KBM-7 (cell line): ENCODE measurements around the gene PDGFRB.
"Not testable (repeated sequence)": the region's sequence is repeated elsewhere in the genome, so short reads cannot be mapped to it uniquely, and the experiment has no call there.

Source experiments
- DNase-seq: peaks from one replicate; pipeline ENCODE4 v3.0.0-alpha.2; 2015
- in situ Hi-C: fragments of 300-500 bp; cut with MboI; formaldehyde crosslinking; loops from 2 replicates; pipeline ENCODE4 v1.14.3; 2020; ENCODE audit warnings: low sequenced_read_pairs, low pct_unique_long_range_greater_than_20kb, mixed read lengths

The PDGFRB gene

DNA sequence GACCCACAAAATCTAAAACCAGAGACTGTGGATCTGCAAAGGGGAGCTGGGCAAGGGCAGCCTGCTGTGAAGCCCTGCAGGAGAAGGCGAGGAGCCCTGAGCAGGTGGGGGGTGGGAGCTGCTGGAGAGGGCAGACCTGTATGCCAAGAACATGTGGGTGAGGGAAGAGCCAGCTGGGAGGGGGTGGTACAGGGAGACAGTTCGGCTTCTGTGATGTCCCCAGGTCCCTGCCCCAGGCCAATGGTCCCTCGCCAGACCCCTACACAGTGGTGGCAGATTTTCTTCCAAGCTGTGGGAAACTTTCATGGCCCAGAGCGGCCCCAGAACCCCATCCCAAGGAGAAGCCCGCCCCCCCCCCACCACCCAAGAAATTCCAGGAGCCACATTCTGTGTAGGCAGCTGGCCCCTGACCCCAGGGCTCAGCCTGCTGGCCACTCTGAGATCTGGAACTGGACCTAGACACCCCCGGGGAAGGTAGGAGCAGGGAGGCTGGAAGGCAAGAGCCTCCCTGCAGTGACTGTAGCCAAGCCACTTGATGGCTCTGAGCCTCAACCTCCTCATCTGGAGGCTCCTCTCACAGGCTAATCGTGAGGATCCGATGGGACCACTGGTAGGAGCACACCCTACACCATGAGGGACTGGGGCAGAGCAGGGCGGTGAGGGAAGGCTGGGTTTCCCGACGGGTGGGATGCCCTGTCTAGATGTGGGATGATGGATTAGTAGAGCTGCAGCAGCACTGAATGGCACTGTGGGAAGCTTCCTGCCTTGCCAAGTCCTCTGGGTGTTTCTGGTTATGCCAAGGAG, 46.7 kb downstream of the PDGFRB start:
- no peak for DNase-seq
- in situ Hi-C loops = no loop called here

- in situ Hi-C loops = no loop called here
Observed at GRCh38 chr5:150107909-150108447, 47.7 kb downstream of the PDGFRB start.

GRCh38 chr5:150106674-150107426, 48.8 kb downstream of the PDGFRB start:
- peak; percentile 82 for DNase-seq
- in situ Hi-C loops = no loop called here

More at GRCh38 chr5:150107909-150108447, 47.7 kb downstream of the PDGFRB start:
- DNase-seq = no peak

DNA sequence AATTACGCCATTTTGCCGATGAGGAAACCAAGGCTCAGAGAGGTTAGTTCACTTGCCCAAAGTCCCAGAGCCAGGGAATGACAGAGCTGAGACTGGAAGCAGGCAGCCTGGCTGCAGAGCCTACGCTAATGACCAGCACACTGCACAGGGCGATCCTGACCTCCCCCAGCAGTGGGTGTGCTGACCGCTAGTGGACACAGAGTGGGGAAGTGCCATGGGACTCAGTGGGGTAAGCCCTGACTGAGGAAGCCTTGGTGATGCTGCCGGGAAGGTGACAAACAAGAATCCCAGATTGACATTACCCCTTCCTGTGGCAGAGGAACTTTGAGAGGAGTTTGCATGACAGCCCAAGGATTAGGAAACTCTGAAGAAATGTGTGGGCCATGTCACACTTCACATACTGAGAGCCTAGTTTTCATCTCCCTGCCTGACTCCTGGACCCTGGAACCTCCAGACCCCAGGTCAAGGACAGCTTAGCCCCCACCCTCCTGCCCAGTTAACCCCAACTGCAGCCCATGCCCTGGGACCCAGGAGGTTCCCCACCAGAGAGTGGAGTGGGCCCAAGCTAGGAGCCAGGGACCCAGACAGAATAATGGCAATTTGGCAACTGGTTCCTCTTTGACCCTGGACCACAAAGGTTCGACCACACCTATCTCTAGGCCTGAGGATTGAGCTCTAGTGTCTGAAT, 49.6 kb downstream of the PDGFRB start:
- DNase-seq = no peak
- in situ Hi-C loops = no loop called here

DNA sequence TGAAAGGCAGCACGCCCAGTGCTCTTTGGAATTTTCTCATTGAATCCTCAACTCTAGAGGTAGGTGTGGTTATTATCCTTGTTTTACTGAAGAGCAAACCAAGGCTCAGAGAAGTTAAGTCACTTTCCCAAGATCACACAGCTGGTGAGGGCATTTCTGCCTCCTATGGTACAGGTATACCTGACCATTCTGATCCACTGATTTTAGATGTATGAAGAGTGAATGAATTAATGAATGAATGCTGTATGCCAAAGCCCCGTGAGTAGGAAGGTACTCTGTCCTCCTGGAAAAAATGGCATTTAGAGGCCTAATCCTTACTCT, 51.1 kb downstream of the PDGFRB start:
- no peak for DNase-seq
- in situ Hi-C loops = no loop called here

- in situ Hi-C loops = no loop called here
- DNase-seq = no peak
Observed at GRCh38 chr5:150103678-150104549, 51.7 kb downstream of the PDGFRB start.

DNA sequence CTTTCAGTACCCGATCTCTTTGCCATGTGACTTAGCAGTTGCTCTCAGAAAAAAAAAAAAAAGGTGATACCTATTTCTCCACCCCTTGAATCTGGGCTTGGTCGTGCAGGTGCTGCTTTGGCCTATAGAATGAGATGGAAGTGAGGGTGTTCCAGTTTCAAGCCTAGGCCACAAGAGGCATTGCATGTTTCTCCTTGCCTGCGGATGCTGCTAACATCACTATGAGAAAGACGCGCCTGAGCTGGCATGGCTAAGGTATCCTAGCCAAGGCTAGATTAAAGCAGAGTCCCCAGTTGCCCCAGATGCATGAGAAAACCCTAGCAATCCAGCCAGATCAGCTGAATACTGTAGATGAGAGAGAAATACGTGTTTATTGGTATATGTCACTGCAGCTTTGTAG, 54.6 kb downstream of the PDGFRB start:
- in situ Hi-C loops = no loop called here
- DNase-seq = no peak

GRCh38 chr5:150097152-150097551, 58.5 kb downstream of the PDGFRB start:
- in situ Hi-C loops = no loop called here
- no peak for DNase-seq

DNA sequence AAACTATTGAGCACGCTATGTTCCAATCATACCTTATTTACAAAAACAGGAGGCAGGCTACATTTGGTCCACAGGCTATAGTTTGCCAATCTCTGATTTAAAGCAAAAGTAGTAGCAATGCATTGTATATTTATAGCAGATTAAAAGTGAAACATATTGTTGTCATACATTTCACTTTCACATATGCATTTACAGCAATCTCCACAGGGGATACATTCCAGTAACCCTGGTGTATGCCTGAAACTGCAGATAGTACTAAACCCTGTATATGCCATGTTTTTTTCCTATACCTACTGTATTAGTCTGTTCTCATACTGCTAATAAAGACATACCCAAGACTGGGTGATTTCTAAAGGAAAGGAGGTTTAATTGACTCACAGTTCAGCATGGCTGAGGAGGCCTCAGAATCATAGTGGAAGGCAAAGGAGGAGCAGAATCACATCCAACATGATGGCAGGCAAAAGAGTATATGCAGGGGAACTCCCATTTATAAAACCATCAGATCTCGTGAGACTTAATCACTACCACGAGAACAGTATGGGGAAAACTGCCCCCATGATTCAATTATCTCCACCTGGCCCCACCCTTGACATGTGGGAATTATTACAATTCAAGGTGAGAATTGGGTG, 63.4 kb downstream of the PDGFRB start:
- DNase-seq = no peak
- in situ Hi-C loops = no loop called here

- DNase-seq = peak; percentile 60
- in situ Hi-C loops = no loop called here
Observed at GRCh38 chr5:150085950-150086715, 69.5 kb downstream of the PDGFRB start, which contains the start of gene CSF1R. Gene CSF1R, minus strand, starts transcription at chr5:150086554. Its CDS starts 127 bp downstream, at chr5:150086427.

- DNase-seq = no peak
Observed at GRCh38 chr5:150085191-150085912, 70.3 kb downstream of the PDGFRB start.

GRCh38 chr5:150084754-150085153, 70.9 kb downstream of the PDGFRB start:
- in situ Hi-C loops, DNase-seq: not testable (repeated sequence)

More at GRCh38 chr5:150085191-150085912, 70.3 kb downstream of the PDGFRB start:
- in situ Hi-C loops = no loop called here

- DNase-seq = peak; percentile 60
- in situ Hi-C loops = no loop called here
Observed at GRCh38 chr5:150082889-150083288, 72.8 kb downstream of the PDGFRB start.

DNA sequence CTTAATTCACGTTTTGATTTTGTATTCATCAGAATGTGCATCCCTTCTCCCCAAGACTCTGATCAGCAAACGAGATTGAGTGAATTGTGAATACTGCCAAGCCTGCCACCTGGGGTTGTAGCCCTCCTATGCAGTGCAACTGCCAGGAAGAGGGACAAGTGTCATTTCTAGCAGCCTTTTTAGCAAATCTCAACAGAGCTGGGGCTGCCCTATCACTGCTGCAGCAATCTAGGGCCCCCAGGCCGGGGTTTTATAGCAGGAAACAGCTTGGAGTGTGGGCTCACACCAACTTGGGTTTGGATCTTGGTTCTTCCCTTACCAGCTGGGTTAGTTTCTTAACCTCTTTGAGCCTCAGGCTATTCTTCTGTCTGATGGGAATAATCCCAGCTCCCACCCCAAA, 73.3 kb downstream of the PDGFRB start:
- peak; percentile 85 for DNase-seq
- in situ Hi-C loops = no loop called here

- in situ Hi-C loops = no loop called here
- peak; percentile 97 for DNase-seq
Observed at GRCh38 chr5:150081541-150082283, 73.9 kb downstream of the PDGFRB start.

DNA sequence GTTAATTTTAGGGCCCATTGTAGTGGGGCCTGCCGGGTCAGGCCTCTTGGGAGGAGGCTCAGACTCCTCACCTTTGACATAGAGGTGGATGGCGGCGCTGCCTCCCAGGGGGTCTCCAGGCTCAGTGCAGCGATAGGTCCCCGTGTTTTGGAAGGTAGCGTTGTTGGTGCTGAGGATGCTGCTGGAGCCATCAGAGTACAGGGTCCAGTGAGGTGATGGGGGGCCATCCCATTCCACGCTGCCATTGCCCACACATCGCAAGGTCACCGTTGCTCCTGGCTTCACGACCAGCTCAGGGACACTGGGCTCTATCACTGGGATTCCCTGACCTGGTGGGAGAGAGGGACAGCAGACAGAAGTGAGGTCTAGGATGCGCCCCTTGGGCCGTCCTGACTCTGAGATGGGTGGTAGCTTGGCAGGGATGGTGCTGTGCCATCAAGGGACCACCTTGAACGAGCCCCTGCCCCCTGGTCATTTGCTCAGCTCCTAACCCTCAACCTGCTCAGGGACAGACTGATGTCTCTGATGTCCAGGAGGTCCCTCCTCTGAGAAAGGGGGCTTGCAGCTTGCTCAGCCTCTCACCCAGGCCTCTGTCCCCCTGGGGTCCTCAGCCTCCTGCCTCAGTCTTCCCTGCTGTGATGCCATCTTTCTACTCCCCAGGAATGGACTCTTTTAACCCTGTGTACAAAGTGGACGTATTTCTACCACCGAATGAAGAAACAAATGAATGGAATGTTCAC, 74.8 kb downstream of the PDGFRB start:
- DNase-seq = no peak
- in situ Hi-C loops = no loop called here
